HepG2 (cell line): ENCODE results near the gene EZH2. TPM values are rescaled to one million over a fixed set of nuclear protein-coding genes. Genes with fewer than 3 reads are reported as not detected.

Source experiments
- ATAC-seq: fragments of 200-7000 bp; cut with Tn5 transposase; 3 replicates; pipeline ENCODE4 v1.9.1; 2020; ENCODE audit warnings: mild to moderate bottlenecking, moderate library complexity
- BruUV-seq: library from RNA; stranded (reverse); fragments of 400-500 nt; replicated peaks from 2 replicates; lab custom pipeline; 2021; lab: Mats Ljungman, UMichigan
- CTCF ChIA-PET: fragments of 300-600 bp; formaldehyde crosslinking; extraction: SDS; loops from one replicate; lab custom pipeline; 2021; ENCODE audit warnings: low total read pairs, inconsistent platforms, low intra/inter-chr PET ratio; lab: Yijun Ruan, JAX
- POLR2A ChIA-PET: fragments of 350-600 bp; sonication (Branson Sonifier 250); formaldehyde crosslinking; loops from one replicate; lab custom pipeline; 2020; ENCODE audit warnings: antibody characterized with exemption, inconsistent platforms; lab: Yijun Ruan, JAX
- DNase-seq: peaks from one replicate; pipeline ENCODE4 v3.0.0-alpha.2; 2015; ENCODE audit warnings: low spot score
- FAIRE-seq: peaks from 3 replicates; lab custom pipeline; 2011; peaks lifted over from hg19 to GRCh38; lab: Jason Lieb, UNC
- H2AFZ ChIP-seq: one replicate; pipeline ENCODE4 v1.6.1; 2011; ENCODE audit warnings: low read length, inconsistent platforms
- H3K27ac ChIP-seq: fragments of 300-600 bp; 3 replicates; pipeline ENCODE4 v1.8.0; 2011; ENCODE audit warnings: mixed run types, mild to moderate bottlenecking, mixed read lengths, low read length, inconsistent platforms; ENCODE audit not compliant: insufficient read depth; ENCODE audit errors: extremely low read length
- H3K27me3 ChIP-seq, 2 experiments: fragments of 200-600 bp in 1 of 2; 2 replicates in 1 of 2; 3 replicates in 1 of 2; pipeline versions ENCODE4 v1.6.0 to v1.8.0; 2011; ENCODE audit warnings: low read length in 2 of 2, mild to moderate bottlenecking in 2 of 2, moderate library complexity in 2 of 2, inconsistent platforms in 1 of 2; ENCODE audit not compliant: insufficient read depth in 2 of 2, control insufficient read depth in 1 of 2
- H3K36me3 ChIP-seq, 2 experiments: fragments of 200-600 bp in 1 of 2; replicated peaks in 1 of 2; 2 replicates in 1 of 2; 3 replicates in 1 of 2; pipeline versions ENCODE4 v1.5.1 to v1.8.0; 2011; ENCODE audit warnings: low read length in 2 of 2, inconsistent platforms in 1 of 2; ENCODE audit not compliant: insufficient read depth in 2 of 2, control insufficient read depth in 1 of 2
- H3K4me1 ChIP-seq: 2 replicates; pipeline ENCODE4 v1.5.1; 2012; ENCODE audit warnings: low read length, inconsistent platforms; ENCODE audit not compliant: insufficient read depth
- H3K4me2 ChIP-seq: 2 replicates; pipeline ENCODE4 v1.6.0; 2011; ENCODE audit warnings: low read depth, low read length, inconsistent platforms
- H3K4me3 ChIP-seq, 3 experiments: fragments of 200-600 bp in 1 of 3; sonication (generic), shearing (Covaris generic) in 1 of 3; replicated peaks in 1 of 3; 2 replicates each; pipeline ENCODE4 v1.5.1; 2011 to 2016; ENCODE audit warnings: low read length in 3 of 3, inconsistent platforms in 2 of 3, low read depth in 2 of 3, mild to moderate bottlenecking in 2 of 3, control low read depth in 1 of 3, mixed read lengths in 1 of 3; ENCODE audit not compliant: insufficient read depth in 1 of 3
- H3K79me2 ChIP-seq: one replicate; pipeline ENCODE4 v1.6.1; 2011; ENCODE audit warnings: low read length, inconsistent platforms; ENCODE audit not compliant: insufficient read depth
- H3K9ac ChIP-seq: 2 replicates; pipeline ENCODE4 v1.6.0; 2011; ENCODE audit warnings: mild to moderate bottlenecking, low read depth, low read length, inconsistent platforms; ENCODE audit not compliant: insufficient read depth
- H3K9me3 ChIP-seq: 2 replicates; pipeline ENCODE4 v1.5.1; 2012; ENCODE audit warnings: mild to moderate bottlenecking, low read length
- H4K20me1 ChIP-seq: 2 replicates; pipeline ENCODE4 v1.6.0; 2011; ENCODE audit warnings: inconsistent platforms, mild to moderate bottlenecking, low read length, moderate library complexity; ENCODE audit not compliant: insufficient read depth
- FLYWCH1 ChIP-seq: sonication (generic); formaldehyde crosslinking; IDR thresholded peaks from 2 replicates; pipeline ENCODE4 v1.8.1; 2023; ENCODE audit warnings: mild to moderate bottlenecking, missing genetic modification reagents
- HDAC1 ChIP-seq: sonication (generic); formaldehyde crosslinking; IDR thresholded peaks from 2 replicates; pipeline ENCODE4 v1.5.1; 2020; ENCODE audit warnings: mild to moderate bottlenecking, missing genetic modification reagents
- TOPORS ChIP-seq: sonication (generic); formaldehyde crosslinking; IDR thresholded peaks from 2 replicates; pipeline ENCODE4 v1.8.0; 2023; ENCODE audit warnings: mild to moderate bottlenecking, missing genetic modification reagents
- ZNF839 ChIP-seq: sonication (generic); formaldehyde crosslinking; IDR thresholded peaks from 2 replicates; pipeline ENCODE4 v1.4.0; 2020; ENCODE audit warnings: missing genetic modification reagents, mild to moderate bottlenecking, borderline replicate concordance
- WGBS: methylation state at CpG from one replicate; pipeline ENCODE4 v1.1.6; 2017; ENCODE audit warnings: low lambda C conversion rate; 5-methylcytosine and 5-hydroxymethylcytosine counted together
- in situ Hi-C: cut with HindIII; loops from 2 replicates; pipeline ENCODE4 v1.10.0; 2017; ENCODE audit warnings: low pct_unique_long_range_greater_than_20kb; ENCODE audit not compliant: extremely low pct_ligation_motif_present
- intact Hi-C: fragments of 100-400 bp; cut with micrococcal nuclease; formaldehyde crosslinking; loops from one replicate; pipeline ENCODE4 v1.10.0; 2022; ENCODE audit not compliant: unreplicated experiment
- polyA plus RNA-seq, 8 experiments: library from polyadenylated mRNA; depleted of rRNA in 3 of 8; stranded (reverse) in 7 of 8; unstranded in 1 of 8; fragments of >200 nt; fragmentation: Illumina TruSeq in 4 of 8; extraction: Trizol in 4 of 8; gene quantifications; 2 replicates each; pipeline versions ENCODE4 v1.2.1 to v1.2.3, GENCODE V29; 2011 to 2016; ENCODE audit warnings: low read depth in 4 of 8, missing spikeins in 1 of 8, mixed read lengths in 1 of 8; ENCODE audit not compliant: insufficient read depth in 1 of 8
- total RNA-seq, 5 experiments: library from RNA; depleted of rRNA; stranded (reverse); fragments of >200 nt; fragmentation: Illumina TruSeq; extraction: Trizol; gene quantifications; 2 replicates each; pipeline ENCODE4 v1.2.3, GENCODE V29; 2016; ENCODE audit warnings: low read depth in 1 of 5
- TF ChIP-seq, protein P1 (sequence below): sonication (generic); formaldehyde crosslinking; conservative IDR thresholded peaks from 2 replicates; pipeline ENCODE4 v1.8.0; 2022; ENCODE audit warnings: low read depth, missing genetic modification reagents
- TF ChIP-seq, protein P2 (sequence below): sonication (generic); formaldehyde crosslinking; IDR thresholded peaks from 2 replicates; pipeline ENCODE4 v1.8.0; 2022; ENCODE audit warnings: missing genetic modification reagents, mild to moderate bottlenecking, borderline replicate concordance

EZH2 gene
- total and polyA plus RNA-seq, 2 of the 13 experiments (the other 11 are each of a cell fraction or from before 2014, with no cell fraction given): 26.0 to 34.3 TPM

DNA sequence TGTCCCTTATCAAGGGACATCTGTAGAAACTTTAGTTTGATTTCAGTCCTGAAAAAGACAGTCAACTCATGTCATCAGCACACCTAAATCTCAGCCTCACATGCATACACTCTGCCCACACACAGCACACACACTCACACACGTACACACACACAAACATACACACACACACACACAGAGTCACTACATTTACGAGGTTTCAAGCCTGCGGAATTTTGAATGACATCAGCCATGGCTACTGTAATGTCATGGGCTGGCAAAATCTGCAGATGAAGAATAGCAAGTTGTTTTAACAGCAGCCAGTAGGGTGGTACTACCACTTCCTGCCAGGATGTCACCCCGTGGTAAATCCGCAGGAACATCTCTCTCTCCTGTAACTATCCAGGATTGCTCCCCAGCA lies 37.1 kb upstream of the EZH2 start:
- ChIA-PET CTCF (no interaction called here), POLR2A (no interaction called here)
- H3K4me2 ChIP-seq: no peak overlapping the region
- no peaks in the 10 kb centered on the region for H3K79me2 ChIP-seq
- H3K27me3 ChIP-seq: peaks cover 0 to 13% of the 10 kb centered on the region in 2 experiments; a peak in 1 of 5 replicates
- H3K9me3 ChIP-seq: no peaks in the 10 kb centered on the region
- no TSS peak for BruUV-seq
- no peaks in the 10 kb centered on the region for H3K36me3 ChIP-seq
- H3K9ac ChIP-seq: no peak overlapping the region
- WGBS: 60% methylated on average over 4 of the region's 5 CpGs
- ATAC-seq (no peak; the same call in 2 of the 3 replicates), FAIRE-seq (no peak), DNase-seq (no peak)
- in situ Hi-C loops (no loop called here), intact Hi-C loops (no loop called here)
- H4K20me1 ChIP-seq: no peaks in the 10 kb centered on the region
- H3K4me3 ChIP-seq: no peak overlapping the region
- no peaks in the 10 kb centered on the region for H3K4me1 ChIP-seq
- H2AFZ ChIP-seq: no peak overlapping the region
- no peak overlapping the region for H3K27ac ChIP-seq
- TF ChIP-seq HDAC1 (CRISPR knock-in tag) (no peak), TOPORS (CRISPR knock-in tag) (no peak), ZNF839 (CRISPR knock-in tag) (no peak), FLYWCH1 (CRISPR knock-in tag) (no peak)
- TF ChIP-seq, protein P1, sequence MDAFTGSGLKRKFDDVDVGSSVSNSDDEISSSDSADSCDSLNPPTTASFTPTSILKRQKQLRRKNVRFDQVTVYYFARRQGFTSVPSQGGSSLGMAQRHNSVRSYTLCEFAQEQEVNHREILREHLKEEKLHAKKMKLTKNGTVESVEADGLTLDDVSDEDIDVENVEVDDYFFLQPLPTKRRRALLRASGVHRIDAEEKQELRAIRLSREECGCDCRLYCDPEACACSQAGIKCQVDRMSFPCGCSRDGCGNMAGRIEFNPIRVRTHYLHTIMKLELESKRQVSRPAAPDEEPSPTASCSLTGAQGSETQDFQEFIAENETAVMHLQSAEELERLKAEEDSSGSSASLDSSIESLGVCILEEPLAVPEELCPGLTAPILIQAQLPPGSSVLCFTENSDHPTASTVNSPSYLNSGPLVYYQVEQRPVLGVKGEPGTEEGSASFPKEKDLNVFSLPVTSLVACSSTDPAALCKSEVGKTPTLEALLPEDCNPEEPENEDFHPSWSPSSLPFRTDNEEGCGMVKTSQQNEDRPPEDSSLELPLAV (CRISPR knock-in tag): no peak
- TF ChIP-seq, protein P2, sequence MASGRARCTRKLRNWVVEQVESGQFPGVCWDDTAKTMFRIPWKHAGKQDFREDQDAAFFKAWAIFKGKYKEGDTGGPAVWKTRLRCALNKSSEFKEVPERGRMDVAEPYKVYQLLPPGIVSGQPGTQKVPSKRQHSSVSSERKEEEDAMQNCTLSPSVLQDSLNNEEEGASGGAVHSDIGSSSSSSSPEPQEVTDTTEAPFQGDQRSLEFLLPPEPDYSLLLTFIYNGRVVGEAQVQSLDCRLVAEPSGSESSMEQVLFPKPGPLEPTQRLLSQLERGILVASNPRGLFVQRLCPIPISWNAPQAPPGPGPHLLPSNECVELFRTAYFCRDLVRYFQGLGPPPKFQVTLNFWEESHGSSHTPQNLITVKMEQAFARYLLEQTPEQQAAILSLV (CRISPR knock-in tag): no peak
- TF ChIP-seq, all 625 proteins: peak for 0
